ENCODE results near the gene OTC.

Gene OTC

GRCh38 chrX:38357747-38358673 lies 5.6 kb downstream of the OTC start:
- no peak for DNase-seq

GRCh38 chrX:38363046-38363445 lies 10.6 kb downstream of the OTC start:
- DNase-seq = no peak

- DNase-seq = no peak
These were observed 13.6 kb downstream of the OTC start for GRCh38 chrX:38365954-38366353.

- DNase-seq = no peak
These were observed 16.4 kb downstream of the OTC start for GRCh38 chrX:38368774-38369173.

GRCh38 chrX:38371641-38372040 lies 19.2 kb downstream of the OTC start:
- no peak for DNase-seq

GRCh38 chrX:38374431-38374830 lies 22.0 kb downstream of the OTC start:
- no peak for DNase-seq

GRCh38 chrX:38375891-38376290 lies 23.5 kb downstream of the OTC start:
- peak in 1 of 2 experiments; percentile 2 for DNase-seq

- DNase-seq = no peak
These were observed 24.3 kb downstream of the OTC start for GRCh38 chrX:38376747-38377146.

- no peak for DNase-seq
These were observed 26.7 kb downstream of the OTC start for GRCh38 chrX:38379088-38379487.

GRCh38 chrX:38382663-38383062 lies 30.3 kb downstream of the OTC start:
- no peak for DNase-seq

GRCh38 chrX:38400389-38400910 lies 48.0 kb downstream of the OTC start:
- no peak for DNase-seq

GRCh38 chrX:38402118-38402517 lies 49.7 kb downstream of the OTC start:
- DNase-seq = no peak

- DNase-seq = no peak
These were observed 51.4 kb downstream of the OTC start for GRCh38 chrX:38403834-38404233.

GRCh38 chrX:38407126-38407525 lies 54.7 kb downstream of the OTC start:
- DNase-seq = no peak

GRCh38 chrX:38409289-38409688 lies 56.9 kb downstream of the OTC start:
- no peak for DNase-seq

- no peak for DNase-seq
These were observed 74.4 kb downstream of the OTC start for GRCh38 chrX:38426785-38427184.

- no peak for DNase-seq
These were observed 79.1 kb downstream of the OTC start for GRCh38 chrX:38431525-38431924.

GRCh38 chrX:38435130-38435529 lies 82.7 kb downstream of the OTC start:
- DNase-seq = no peak

GRCh38 chrX:38437093-38437492 lies 84.7 kb downstream of the OTC start:
- DNase-seq = no peak

- DNase-seq = no peak
These were observed 85.9 kb downstream of the OTC start for GRCh38 chrX:38438321-38438720.

- DNase-seq = no peak
These were observed 100.2 kb downstream of the OTC start for GRCh38 chrX:38452603-38453002.

- DNase-seq = no peak
These were observed 105.7 kb downstream of the OTC start for GRCh38 chrX:38458071-38458470.

GRCh38 chrX:38462257-38462656 lies 109.9 kb downstream of the OTC start:
- DNase-seq = no peak

- no peak for DNase-seq
These were observed 113.3 kb downstream of the OTC start for GRCh38 chrX:38465686-38466085.

Data from SW 1271 (cell line).